Progenitor cell of endocrine pancreas (in vitro differentiated cells): ENCODE measurements around the gene CPEB3. TPM values are rescaled to one million over a fixed set of nuclear protein-coding genes. Genes with fewer than 3 reads are reported as not detected.

Experiments
- DNase-seq: peaks from one replicate; pipeline ENCODE4 v3.0.0; 2021; ENCODE audit warnings: low spot score; ENCODE audit not compliant: unreplicated experiment
- H3K27ac Mint-ChIP-seq: 2 replicates; pipeline ENCODE4 v1.8.0; 2021; ENCODE audit warnings: mild to moderate bottlenecking, moderate library complexity, mixed read lengths
- H3K27me3 Mint-ChIP-seq: 2 replicates; pipeline ENCODE4 v1.8.0; 2021; ENCODE audit warnings: mixed read lengths
- H3K36me3 Mint-ChIP-seq: 2 replicates; pipeline ENCODE4 v1.8.0; 2022; ENCODE audit warnings: mixed read lengths; ENCODE audit not compliant: insufficient read depth
- H3K4me1 Mint-ChIP-seq: 2 replicates; pipeline ENCODE4 v1.8.0; 2021; ENCODE audit warnings: low read depth, mixed read lengths
- H3K4me3 Mint-ChIP-seq: 2 replicates; pipeline ENCODE4 v1.8.0; 2021; ENCODE audit warnings: low read depth, mild to moderate bottlenecking, moderate library complexity, mixed read lengths
- H3K9me3 Mint-ChIP-seq: 2 replicates; pipeline ENCODE4 v1.8.0; 2021; ENCODE audit warnings: low read depth, mixed read lengths
- CTCF ChIP-seq: fragments of 200-600 bp; sonication (generic); IDR thresholded peaks from one replicate; pipeline ENCODE4 v1.5.0; 2021; ENCODE audit warnings: antibody characterized with exemption, mild to moderate bottlenecking; ENCODE audit not compliant: unreplicated experiment
- total RNA-seq: library from RNA; stranded (reverse); gene quantifications from 2 replicates; pipeline ENCODE4 v1.2.1, GENCODE V29; 2021

The CPEB3 gene
- total RNA-seq, 1 donor from 2014 or later: 2.1 TPM

- Mint-ChIP-seq H3K36me3 (no peaks in the 10 kb centered on the region), H3K4me3 (peak overlapping the region; percentile 42), H3K27me3 (peaks cover 14% of the 10 kb centered on the region), H3K9me3 (no peaks in the 10 kb centered on the region), H3K27ac (no peak overlapping the region), H3K4me1 (peaks cover 14% of the 10 kb centered on the region)
- TF ChIP-seq CTCF: no peak
- DNase-seq: peak; percentile 11
Measured at GRCh38 chr10:92242910-92243671, 47.8 kb downstream of the CPEB3 start.

- Mint-ChIP-seq H3K4me1 (peaks cover 14% of the 10 kb centered on the region), H3K9me3 (no peaks in the 10 kb centered on the region), H3K36me3 (no peaks in the 10 kb centered on the region), H3K27me3 (peaks cover 22% of the 10 kb centered on the region), H3K27ac (peak overlapping the region; percentile 47), H3K4me3 (peak overlapping the region; percentile 58)
- DNase-seq: no peak
- TF ChIP-seq CTCF: no peak
Measured at GRCh38 chr10:92242380-92242779, 48.5 kb downstream of the CPEB3 start.

- peaks cover 14% of the 10 kb centered on the region for H3K4me1 Mint-ChIP-seq
- H3K27me3 Mint-ChIP-seq: peaks cover 27% of the 10 kb centered on the region
- no peak for DNase-seq
- H3K36me3 Mint-ChIP-seq: no peaks in the 10 kb centered on the region
- H3K4me3 Mint-ChIP-seq: peak overlapping the region; percentile 87
- no peak for TF ChIP-seq CTCF
- no peaks in the 10 kb centered on the region for H3K9me3 Mint-ChIP-seq
- peak overlapping the region; percentile 97 for H3K27ac Mint-ChIP-seq
Measured at GRCh38 chr10:92241501-92241900, 49.4 kb downstream of the CPEB3 start.

- Mint-ChIP-seq H3K27me3 (peaks cover 27% of the 10 kb centered on the region), H3K4me3 (peak overlapping the region; percentile 87), H3K9me3 (no peaks in the 10 kb centered on the region), H3K27ac (peak overlapping the region; percentile 97), H3K36me3 (no peaks in the 10 kb centered on the region), H3K4me1 (peaks cover 14% of the 10 kb centered on the region)
- DNase-seq: no peak
- no peak for TF ChIP-seq CTCF
Measured at GRCh38 chr10:92241158-92241500, 49.7 kb downstream of the CPEB3 start.

GRCh38 chr10:92240289-92241157 is 50.4 kb downstream of the CPEB3 start:
- Mint-ChIP-seq H3K9me3 (no peaks in the 10 kb centered on the region), H3K27ac (peak overlapping the region; percentile 97), H3K27me3 (peaks cover 30% of the 10 kb centered on the region), H3K4me3 (peak overlapping the region; percentile 87), H3K4me1 (peaks cover 14% of the 10 kb centered on the region), H3K36me3 (no peaks in the 10 kb centered on the region)
- no peak for TF ChIP-seq CTCF
- DNase-seq: peak; percentile 16
